Neuronal stem cell (in vitro differentiated cells): ENCODE data around the gene WWOX.

Source experiments
- DNase-seq: peaks from one replicate; pipeline ENCODE4 v3.0.0-alpha.2; 2013; ENCODE audit warnings: low spot score
- H2AFZ ChIP-seq: one replicate; pipeline ENCODE4 v1.6.1; 2013; ENCODE audit warnings: mild to moderate bottlenecking, low read length, inconsistent platforms
- H2AK5ac ChIP-seq: 2 replicates; pipeline ENCODE4 v1.6.1; 2013; ENCODE audit warnings: low read depth, mild to moderate bottlenecking, inconsistent platforms, low read length, moderate library complexity, mixed read lengths
- H2BK120ac ChIP-seq: 2 replicates; pipeline ENCODE4 v1.6.1; 2013; ENCODE audit warnings: low read depth, mild to moderate bottlenecking, inconsistent platforms, low read length, moderate library complexity, mixed read lengths
- H2BK12ac ChIP-seq: one replicate; pipeline ENCODE4 v1.6.1; 2013; ENCODE audit warnings: low read length, inconsistent platforms
- H2BK15ac ChIP-seq: 2 replicates; pipeline ENCODE4 v1.6.1; 2013; ENCODE audit warnings: mild to moderate bottlenecking, low read length, inconsistent platforms, mixed read lengths
- H2BK5ac ChIP-seq: one replicate; pipeline ENCODE4 v1.6.1; 2013; ENCODE audit warnings: inconsistent platforms, mild to moderate bottlenecking, low read length, moderate library complexity
- H3K14ac ChIP-seq: one replicate; pipeline ENCODE4 v1.6.1; 2013; ENCODE audit warnings: low read length, inconsistent platforms
- H3K18ac ChIP-seq: 2 replicates; pipeline ENCODE4 v1.6.1; 2013; ENCODE audit warnings: low read length, inconsistent platforms
- H3K23ac ChIP-seq: 2 replicates; pipeline ENCODE4 v1.6.1; 2013; ENCODE audit warnings: low read depth, mild to moderate bottlenecking, mixed read lengths, low read length, inconsistent platforms; ENCODE audit not compliant: poor library complexity
- H3K27ac ChIP-seq: replicated peaks from 3 replicates; pipeline ENCODE4 v1.5.1; 2013; ENCODE audit warnings: low read length, inconsistent platforms
- H3K27me3 ChIP-seq, 3 experiments: 2 replicates each; pipeline ENCODE4 v1.6.1; 2013; ENCODE audit warnings: low read length in 3 of 3, mild to moderate bottlenecking in 2 of 3, inconsistent platforms in 1 of 3, low read depth in 1 of 3, mixed read lengths in 1 of 3, moderate library complexity in 1 of 3; ENCODE audit not compliant: control insufficient read depth in 3 of 3, insufficient read depth in 3 of 3
- H3K36me3 ChIP-seq, 2 donors: replicated peaks in 1 of 2; 2 replicates each; pipeline ENCODE4 v1.6.1; 2013; ENCODE audit warnings: low read length in 2 of 2; ENCODE audit not compliant: control insufficient read depth in 2 of 2, insufficient read depth in 2 of 2
- H3K4ac ChIP-seq: 2 replicates; pipeline ENCODE4 v1.6.1; 2013; ENCODE audit warnings: inconsistent platforms, mild to moderate bottlenecking, low read length, moderate library complexity
- H3K4me1 ChIP-seq, 2 donors: 1 replicate in 1 of 2; 2 replicates in 1 of 2; pipeline ENCODE4 v1.6.1; 2013; ENCODE audit warnings: low read length in 2 of 2, low read depth in 1 of 2; ENCODE audit not compliant: control insufficient read depth in 2 of 2, insufficient read depth in 1 of 2
- H3K4me2 ChIP-seq: one replicate; pipeline ENCODE4 v1.6.1; 2013; ENCODE audit warnings: mild to moderate bottlenecking, low read length, inconsistent platforms; ENCODE audit not compliant: insufficient read depth, poor library complexity, severe bottlenecking
- H3K4me3 ChIP-seq, 2 donors: 2 replicates each; pipeline ENCODE4 v1.5.1; 2013; ENCODE audit warnings: low read length in 2 of 2, mild to moderate bottlenecking in 2 of 2, inconsistent platforms in 1 of 2, moderate library complexity in 1 of 2
- H3K79me1 ChIP-seq: one replicate; pipeline ENCODE4 v1.6.1; 2013; ENCODE audit warnings: low read depth, mild to moderate bottlenecking, inconsistent platforms, low read length, moderate library complexity
- H3K9ac ChIP-seq: one replicate; pipeline ENCODE4 v1.6.1; 2013; ENCODE audit warnings: mild to moderate bottlenecking, low read depth, low read length, inconsistent platforms; ENCODE audit not compliant: poor library complexity
- H3K9me3 ChIP-seq, 2 donors: replicated peaks in 1 of 2; 2 replicates each; pipeline versions ENCODE3 to v1.6.1; 2013; ENCODE audit warnings: low read length in 2 of 2, mild to moderate bottlenecking in 2 of 2, inconsistent platforms in 1 of 2, low read depth in 1 of 2, mixed read lengths in 1 of 2, moderate library complexity in 1 of 2; ENCODE audit not compliant: control insufficient read depth in 2 of 2, insufficient read depth in 1 of 2
- H4K8ac ChIP-seq: one replicate; pipeline ENCODE4 v1.6.1; 2013; ENCODE audit warnings: low read depth, mild to moderate bottlenecking, inconsistent platforms, low read length, moderate library complexity
- H4K91ac ChIP-seq: one replicate; pipeline ENCODE4 v1.6.1; 2013; ENCODE audit warnings: low read length, low read depth, mild to moderate bottlenecking, inconsistent platforms; ENCODE audit not compliant: poor library complexity
- WGBS, 2 donors: extraction: QIAGEN DNeasy Blood & Tissue Kit; methylation state at CpG; one replicate each; pipeline ENCODE4 v1.1.7; 2013; ENCODE audit warnings: missing lambda C conversion rate in 2 of 2, mixed read lengths in 1 of 2; ENCODE audit not compliant: insufficient read length in 2 of 2, insufficient replicate concordance in 1 of 2; ENCODE audit errors: extremely low coverage in 2 of 2; 5-methylcytosine and 5-hydroxymethylcytosine counted together

Gene WWOX

GRCh38 chr16:78142788-78143187 lies 43.3 kb downstream of the WWOX start:
- WGBS, 2 donors: no CpG with 5 or more reads among the region's 1 CpG
- no peak overlapping the region for H2AK5ac ChIP-seq
- H3K4me3 ChIP-seq: no peak overlapping the region
- H3K36me3 ChIP-seq: no peaks in the 10 kb centered on the region
- H3K9me3 ChIP-seq: no peaks in the 10 kb centered on the region
- H3K27me3 ChIP-seq: no peaks in the 10 kb centered on the region
- H2BK12ac ChIP-seq: no peak overlapping the region
- H2BK5ac ChIP-seq: no peak overlapping the region
- H3K18ac ChIP-seq: no peak overlapping the region
- H4K8ac ChIP-seq: no peak overlapping the region
- no peak overlapping the region for H4K91ac ChIP-seq
- no peak overlapping the region for H3K4me2 ChIP-seq
- H2BK15ac ChIP-seq: no peak overlapping the region
- DNase-seq: no peak
- no peak overlapping the region for H2AFZ ChIP-seq
- H3K14ac ChIP-seq: no peak overlapping the region
- peaks cover 0 to under 1% of the 10 kb centered on the region in 2 donors for H3K4me1 ChIP-seq
- H3K9ac ChIP-seq: no peak overlapping the region
- no peak overlapping the region for H3K23ac ChIP-seq
- H3K27ac ChIP-seq: no peak overlapping the region
- no peak overlapping the region for H3K4ac ChIP-seq
- no peak overlapping the region for H2BK120ac ChIP-seq
- no peaks in the 10 kb centered on the region for H3K79me1 ChIP-seq

GRCh38 chr16:78146807-78147206 lies 47.4 kb downstream of the WWOX start:
- Histone ChIP-seq H2AFZ (no peak overlapping the region), H3K36me3 (no peaks in the 10 kb centered on the region), H2BK15ac (no peak overlapping the region), H3K4ac (no peak overlapping the region), H3K79me1 (no peaks in the 10 kb centered on the region), H2BK120ac (no peak overlapping the region), H3K9me3 (peaks cover 0 to 2% of the 10 kb centered on the region in 2 donors), H3K4me1 (peaks cover 0 to 3% of the 10 kb centered on the region in 2 donors), H4K8ac (no peak overlapping the region), H3K4me3 (no peak overlapping the region), H3K27ac (no peak overlapping the region), H2BK12ac (no peak overlapping the region), H3K18ac (no peak overlapping the region), H4K91ac (no peak overlapping the region), H3K14ac (no peak overlapping the region), H3K23ac (no peak overlapping the region), H2BK5ac (no peak overlapping the region), H3K9ac (no peak overlapping the region), H3K4me2 (no peak overlapping the region), H2AK5ac (no peak overlapping the region), H3K27me3 (no peaks in the 10 kb centered on the region)
- WGBS, 2 donors: no CpG with 5 or more reads among the region's 5 CpGs
- DNase-seq: no peak

- WGBS, 2 donors: no CpG with 5 or more reads among the region's 10 CpGs
- H3K4me1 ChIP-seq: peaks cover 0 to 3% of the 10 kb centered on the region in 2 donors
- no peak overlapping the region for H4K8ac ChIP-seq
- no peaks in the 10 kb centered on the region for H3K79me1 ChIP-seq
- H2BK15ac ChIP-seq: no peak overlapping the region
- H3K23ac ChIP-seq: no peak overlapping the region
- no peak overlapping the region for H3K14ac ChIP-seq
- H3K4me2 ChIP-seq: no peak overlapping the region
- H2AFZ ChIP-seq: no peak overlapping the region
- no peak for DNase-seq
- H2BK5ac ChIP-seq: no peak overlapping the region
- no peak overlapping the region for H3K9ac ChIP-seq
- no peaks in the 10 kb centered on the region for H3K27me3 ChIP-seq
- no peaks in the 10 kb centered on the region for H3K36me3 ChIP-seq
- peaks cover 0 to 2% of the 10 kb centered on the region in 2 donors for H3K9me3 ChIP-seq
- H2BK120ac ChIP-seq: no peak overlapping the region
- H2BK12ac ChIP-seq: no peak overlapping the region
- H3K27ac ChIP-seq: no peak overlapping the region
- no peak overlapping the region for H4K91ac ChIP-seq
- no peak overlapping the region for H3K4me3 ChIP-seq
- no peak overlapping the region for H3K18ac ChIP-seq
- H2AK5ac ChIP-seq: no peak overlapping the region
- no peak overlapping the region for H3K4ac ChIP-seq
Measured at GRCh38 chr16:78147911-78148401, 48.5 kb downstream of the WWOX start.

GRCh38 chr16:78150233-78150632 lies 50.8 kb downstream of the WWOX start:
- DNase-seq: no peak
- H2BK15ac ChIP-seq: no peak overlapping the region
- H3K36me3 ChIP-seq: no peaks in the 10 kb centered on the region
- H3K9ac ChIP-seq: no peak overlapping the region
- no peak overlapping the region for H3K4ac ChIP-seq
- H4K8ac ChIP-seq: no peak overlapping the region
- H2AFZ ChIP-seq: no peak overlapping the region
- H3K4me2 ChIP-seq: no peak overlapping the region
- no peak overlapping the region for H2AK5ac ChIP-seq
- peaks cover 0 to 2% of the 10 kb centered on the region in 2 donors for H3K9me3 ChIP-seq
- WGBS, 2 donors: no CpG with 5 or more reads among the region's 6 CpGs
- H2BK12ac ChIP-seq: no peak overlapping the region
- no peak overlapping the region for H3K14ac ChIP-seq
- H2BK5ac ChIP-seq: no peak overlapping the region
- no peak overlapping the region for H3K4me3 ChIP-seq
- H3K18ac ChIP-seq: no peak overlapping the region
- no peaks in the 10 kb centered on the region for H3K79me1 ChIP-seq
- no peak overlapping the region for H4K91ac ChIP-seq
- H2BK120ac ChIP-seq: no peak overlapping the region
- H3K27ac ChIP-seq: no peak overlapping the region
- H3K23ac ChIP-seq: no peak overlapping the region
- H3K4me1 ChIP-seq: peaks cover 0 to 3% of the 10 kb centered on the region in 2 donors
- no peaks in the 10 kb centered on the region for H3K27me3 ChIP-seq
